Left lung (tissue), 10 donors: ENCODE data around the gene OCSTAMP. TPM values are rescaled to one million over a fixed set of nuclear protein-coding genes. Genes with fewer than 3 reads are reported as not detected.

Source experiments
- ATAC-seq: fragments of 200-7000 bp; cut with Tn5 transposase; one replicate; pipeline ENCODE4 v1.9.1; 2020; ENCODE audit warnings: moderate library complexity
- DNase-seq, 4 donors: peaks; one replicate each; pipeline ENCODE4 v3.0.0-alpha.2; 2013 to 2020
- H3K27ac ChIP-seq, 2 donors: fragments of 200-600 bp; sonication (generic) in 1 of 2; one replicate each; pipeline versions ENCODE4 v1.5.0 to v1.8.0; 2020 to 2021
- H3K27me3 ChIP-seq, 2 donors: fragments of 200-600 bp; sonication (generic) in 1 of 2; one replicate each; pipeline versions ENCODE4 v1.5.0 to v1.8.0; 2020 to 2021
- H3K36me3 ChIP-seq, 2 donors: fragments of 200-600 bp; sonication (generic) in 1 of 2; one replicate each; pipeline versions ENCODE4 v1.5.0 to v1.8.0; 2020 to 2021
- H3K4me1 ChIP-seq, 2 donors: fragments of 200-600 bp; one replicate each; pipeline ENCODE4 v1.8.0; 2021
- H3K4me3 ChIP-seq, 2 donors: fragments of 200-600 bp; sonication (generic) in 1 of 2; one replicate each; pipeline versions ENCODE4 v1.5.0 to v1.8.0; 2020 to 2021; ENCODE audit warnings: mild to moderate bottlenecking in 1 of 2
- H3K9me3 ChIP-seq, 2 donors: fragments of 200-600 bp; sonication (generic) in 1 of 2; one replicate each; pipeline versions ENCODE4 v1.5.0 to v1.8.0; 2020 to 2021
- intact Hi-C, 2 donors: fragments of 100-400 bp; cut with DNase I; formaldehyde crosslinking; loops; one replicate each; pipeline versions ENCODE4 v1.11.2 to v1.14.2; 2022
- polyA plus RNA-seq, 6 donors: library from polyadenylated mRNA; unstranded; fragments of 120-200 nt; gene quantifications; one replicate each; pipeline ENCODE4 v1.2.1, GENCODE V29; 2013; ENCODE audit not compliant: insufficient read length in 6 of 6
- total RNA-seq, 2 donors: library from RNA; stranded (reverse); fragmentation: NEBNext Ultra II Directional; extraction: Animal tissue kit (Norgen Biotek cat#: 25700); gene quantifications; one replicate each; pipeline ENCODE4 v1.2.1, GENCODE V29; 2021
- TF ChIP-seq, protein P1 (sequence below), 2 donors: fragments of 200-600 bp; sonication (generic) in 1 of 2; IDR thresholded peaks; one replicate each; pipeline versions ENCODE4 v1.5.0 to v1.8.0; 2021; ENCODE audit warnings: antibody characterized with exemption in 2 of 2
- donor health status: DM: no; HTN: yes; CAD: no.
- donor health status: DM: no; HTN: no; CAD: no.

OCSTAMP gene
- total and polyA plus RNA-seq, 8 donors: not detected

DNA sequence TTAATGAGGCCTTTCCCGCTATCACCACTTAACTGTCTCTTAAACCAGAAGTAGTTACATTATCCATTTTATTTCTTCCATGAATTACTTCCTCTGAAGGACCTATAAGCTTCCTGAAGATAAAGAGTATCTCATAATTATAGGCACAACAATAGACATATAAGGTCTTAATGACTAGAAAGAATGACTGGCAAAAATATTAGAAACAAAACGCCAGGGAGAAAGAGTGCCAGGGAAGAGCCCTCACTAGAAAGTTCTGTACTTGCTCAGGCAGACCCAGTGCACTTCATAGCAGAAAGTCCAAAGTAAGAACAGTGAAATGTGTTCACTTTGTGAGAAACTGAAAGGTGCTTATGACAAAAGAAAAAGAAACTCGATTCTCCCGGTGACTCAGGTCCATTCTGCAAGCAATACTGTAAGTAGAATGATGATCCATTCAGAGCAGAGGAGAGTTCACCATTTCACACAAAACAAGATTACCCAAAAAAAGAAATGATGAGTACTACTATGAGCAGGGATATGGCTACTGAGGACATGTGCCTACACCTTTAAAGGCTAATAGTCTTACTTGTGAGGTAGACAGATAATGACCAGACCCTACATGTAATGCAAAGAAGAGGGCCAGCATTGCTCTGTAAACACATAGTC lies 42.6 kb downstream of the OCSTAMP start:
- DNase-seq (no peak), ATAC-seq (no peak)
- intact Hi-C loops: no loop called here
- Histone ChIP-seq H3K27ac (no peak overlapping the region), H3K36me3 (no peaks in the 10 kb centered on the region), H3K27me3 (peaks cover 0 to 4% of the 10 kb centered on the region in 2 donors), H3K4me1 (peaks cover 0 to 4% of the 10 kb centered on the region in 2 donors), H3K4me3 (no peak overlapping the region), H3K9me3 (peaks cover 0 to 10% of the 10 kb centered on the region in 2 donors)
- TF ChIP-seq, protein P1, sequence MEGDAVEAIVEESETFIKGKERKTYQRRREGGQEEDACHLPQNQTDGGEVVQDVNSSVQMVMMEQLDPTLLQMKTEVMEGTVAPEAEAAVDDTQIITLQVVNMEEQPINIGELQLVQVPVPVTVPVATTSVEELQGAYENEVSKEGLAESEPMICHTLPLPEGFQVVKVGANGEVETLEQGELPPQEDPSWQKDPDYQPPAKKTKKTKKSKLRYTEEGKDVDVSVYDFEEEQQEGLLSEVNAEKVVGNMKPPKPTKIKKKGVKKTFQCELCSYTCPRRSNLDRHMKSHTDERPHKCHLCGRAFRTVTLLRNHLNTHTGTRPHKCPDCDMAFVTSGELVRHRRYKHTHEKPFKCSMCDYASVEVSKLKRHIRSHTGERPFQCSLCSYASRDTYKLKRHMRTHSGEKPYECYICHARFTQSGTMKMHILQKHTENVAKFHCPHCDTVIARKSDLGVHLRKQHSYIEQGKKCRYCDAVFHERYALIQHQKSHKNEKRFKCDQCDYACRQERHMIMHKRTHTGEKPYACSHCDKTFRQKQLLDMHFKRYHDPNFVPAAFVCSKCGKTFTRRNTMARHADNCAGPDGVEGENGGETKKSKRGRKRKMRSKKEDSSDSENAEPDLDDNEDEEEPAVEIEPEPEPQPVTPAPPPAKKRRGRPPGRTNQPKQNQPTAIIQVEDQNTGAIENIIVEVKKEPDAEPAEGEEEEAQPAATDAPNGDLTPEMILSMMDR (IDR thresholded peaks at IDR 0.05): no peak

GRCh38 chr20:46505506-46505905 lies 44.9 kb downstream of the OCSTAMP start:
- Histone ChIP-seq H3K27me3 (no peaks in the 10 kb centered on the region), H3K4me1 (no peaks in the 10 kb centered on the region), H3K9me3 (peaks cover 7 to 33% of the 10 kb centered on the region in 2 donors), H3K36me3 (no peaks in the 10 kb centered on the region), H3K27ac (no peak overlapping the region), H3K4me3 (no peak overlapping the region)
- TF ChIP-seq, protein P1 (IDR thresholded peaks at IDR 0.05): no peak
- no peak for DNase-seq
- no peak for ATAC-seq
- intact Hi-C loops: no loop called here

- TF ChIP-seq, protein P1 (IDR thresholded peaks at IDR 0.05): no peak
- no peak for ATAC-seq
These were observed 48.5 kb downstream of the OCSTAMP start for GRCh38 chr20:46501961-46502360.

GRCh38 chr20:46501337-46501942 lies 49.0 kb downstream of the OCSTAMP start:
- no peaks in the 10 kb centered on the region for H3K4me1 ChIP-seq
- DNase-seq (no peak), ATAC-seq (no peak)
- intact Hi-C loops: no loop called here
- H3K36me3 ChIP-seq: no peaks in the 10 kb centered on the region
- TF ChIP-seq, protein P1 (IDR thresholded peaks at IDR 0.05): no peak
- no peak overlapping the region for H3K27ac ChIP-seq
- no peaks in the 10 kb centered on the region for H3K27me3 ChIP-seq
- H3K4me3 ChIP-seq: no peak overlapping the region
- H3K9me3 ChIP-seq: peaks cover 7 to 53% of the 10 kb centered on the region in 2 donors

More at GRCh38 chr20:46501961-46502360, 48.5 kb downstream of the OCSTAMP start:
- H3K4me3 ChIP-seq: no peak overlapping the region
- DNase-seq: no peak
- H3K4me1 ChIP-seq: no peaks in the 10 kb centered on the region
- no peak overlapping the region for H3K27ac ChIP-seq
- no peaks in the 10 kb centered on the region for H3K36me3 ChIP-seq
- H3K9me3 ChIP-seq: peaks cover 7 to 53% of the 10 kb centered on the region in 2 donors
- no peaks in the 10 kb centered on the region for H3K27me3 ChIP-seq
- intact Hi-C loops: no loop called here

DNA sequence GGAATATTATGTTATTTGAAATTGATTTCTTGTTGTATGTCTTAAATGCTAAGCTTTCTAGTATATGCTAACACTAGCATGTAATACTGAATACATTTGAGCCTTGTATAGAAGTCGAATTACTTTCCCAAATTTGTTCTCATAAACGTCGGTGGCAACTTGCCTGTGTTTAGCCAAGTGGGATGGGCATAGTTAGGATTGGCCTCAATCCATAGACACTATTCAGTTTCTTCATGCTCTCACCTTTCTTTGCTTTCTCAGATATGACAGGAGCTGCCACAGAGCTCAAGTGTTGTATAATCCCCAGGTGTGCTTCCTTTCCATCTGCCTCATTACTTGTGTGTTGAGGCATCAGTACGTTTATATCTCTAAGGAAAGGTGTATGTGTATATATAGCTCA lies 56.4 kb downstream of the OCSTAMP start:
- Histone ChIP-seq H3K36me3 (no peaks in the 10 kb centered on the region), H3K4me1 (no peaks in the 10 kb centered on the region), H3K4me3 (no peak overlapping the region), H3K9me3 (peaks cover 0 to 7% of the 10 kb centered on the region in 2 donors), H3K27me3 (peaks cover 0 to 3% of the 10 kb centered on the region in 2 donors), H3K27ac (no peak overlapping the region)
- intact Hi-C loops: no loop called here
- DNase-seq (no peak), ATAC-seq (no peak)
- TF ChIP-seq, protein P1 (IDR thresholded peaks at IDR 0.05): no peak
